Lung (tissue), 12 donors: ENCODE data around the gene ATP13A2. TPM values are rescaled to one million over a fixed set of nuclear protein-coding genes. Genes with fewer than 3 reads are reported as not detected.

Source experiments
- ATAC-seq: fragments of 200-7000 bp; cut with Tn5 transposase; one replicate; pipeline ENCODE4 v1.9.1; 2020; ENCODE audit warnings: moderate number of reproducible peaks; ENCODE audit not compliant: insufficient read depth, low FRiP score
- DNase-seq, 3 donors: peaks; one replicate each; pipeline ENCODE4 v3.0.0-alpha.2; 2013 to 2017
- H3K27ac ChIP-seq, 2 donors: one replicate each; pipeline ENCODE4 v1.5.1; 2013; ENCODE audit warnings: mild to moderate bottlenecking in 2 of 2, moderate library complexity in 2 of 2, control low read depth in 1 of 2, inconsistent platforms in 1 of 2, low read depth in 1 of 2, low read length in 1 of 2
- H3K27me3 ChIP-seq, 3 donors: one replicate each; pipeline ENCODE4 v1.5.1; 2013; ENCODE audit warnings: low read length in 2 of 3; ENCODE audit not compliant: control insufficient read depth in 3 of 3, insufficient read depth in 3 of 3
- H3K36me3 ChIP-seq, 4 donors: one replicate each; pipeline ENCODE4 v1.5.1; 2013; ENCODE audit warnings: low read length in 4 of 4, mild to moderate bottlenecking in 1 of 4, moderate library complexity in 1 of 4; ENCODE audit not compliant: control insufficient read depth in 4 of 4, insufficient read depth in 4 of 4
- H3K4me1 ChIP-seq, 5 donors: one replicate each; pipeline ENCODE4 v1.5.1; 2013; ENCODE audit warnings: low read length in 5 of 5, mild to moderate bottlenecking in 2 of 5, moderate library complexity in 1 of 5; ENCODE audit not compliant: control insufficient read depth in 5 of 5, insufficient read depth in 5 of 5
- H3K4me3 ChIP-seq: one replicate; pipeline ENCODE4 v1.5.1; 2013; ENCODE audit warnings: mild to moderate bottlenecking, control low read depth, moderate library complexity
- H3K9ac ChIP-seq, 2 donors: one replicate each; pipeline ENCODE4 v1.5.1; 2013; ENCODE audit warnings: low read length in 2 of 2, control low read depth in 1 of 2; ENCODE audit not compliant: insufficient read depth in 1 of 2
- H3K9me3 ChIP-seq, 4 donors: one replicate each; pipeline ENCODE4 v1.5.1; 2013; ENCODE audit warnings: low read length in 3 of 4, mild to moderate bottlenecking in 1 of 4, moderate library complexity in 1 of 4; ENCODE audit not compliant: control insufficient read depth in 4 of 4, insufficient read depth in 3 of 4
- CTCF ChIP-seq: IDR thresholded peaks from 2 replicates; pipeline ENCODE4 v1.5.1; 2012; ENCODE audit warnings: mild to moderate bottlenecking; ENCODE audit errors: control extremely low read depth, extremely low read depth
- WGBS, 2 donors: extraction: QIAGEN DNeasy Blood & Tissue Kit; methylation state at CpG; one replicate each; pipeline ENCODE4 v1.1.7; 2013; 5-methylcytosine and 5-hydroxymethylcytosine counted together
- polyA plus RNA-seq, 2 donors: library from polyadenylated mRNA; stranded (reverse); fragments of 200-250 nt; gene quantifications; one replicate each; pipeline ENCODE4 v1.2.1, GENCODE V29; 2013
- total RNA-seq, 2 donors: library from RNA; depleted of rRNA in 1 of 2; stranded (reverse); fragments of >200 nt in 1 of 2; gene quantifications; one replicate each; pipeline ENCODE4 v1.2.1, GENCODE V29; 2014 to 2021
- donor health status: control.
- donor health status: control.
- donor health status: Bipolar disorder and iron deficiency.
- donor health status: healthy.
- donor health status: DM: yes; HTN: yes; CAD: no.

Gene ATP13A2
- total and polyA plus RNA-seq, 4 donors: 20.2 to 50.6 (median 33.3) TPM

DNA sequence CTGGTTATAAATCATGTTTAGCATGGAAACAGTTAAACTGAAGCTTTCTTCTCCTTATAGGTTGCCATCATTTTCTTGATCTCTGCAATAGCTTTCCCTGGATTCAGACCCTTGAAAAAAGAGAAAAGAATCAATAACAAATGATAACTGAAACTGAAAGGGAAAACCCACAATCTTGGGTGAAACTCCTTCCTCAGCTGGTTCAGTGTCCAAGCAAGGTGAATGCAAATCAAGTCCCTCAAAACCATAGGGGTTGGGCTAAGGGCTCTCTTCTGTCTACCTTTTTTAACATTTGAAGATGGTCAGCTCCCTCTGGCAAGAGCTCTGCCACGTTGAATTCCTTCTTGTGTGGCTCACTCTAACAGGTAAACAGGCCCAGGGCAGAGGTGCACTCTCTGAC, 7.1 kb upstream of the ATP13A2 start:
- H3K27ac ChIP-seq: no peak overlapping the region
- H3K4me3 ChIP-seq: no peak overlapping the region
- H3K9me3 ChIP-seq: no peaks in the 10 kb centered on the region
- no peak for TF ChIP-seq CTCF
- no peaks in the 10 kb centered on the region for H3K4me1 ChIP-seq
- WGBS, 2 donors: 36 to 76% methylated on average over 1 of the region's 1 CpG
- ATAC-seq (no peak), DNase-seq (no peak)
- H3K9ac ChIP-seq: no peak overlapping the region
- no peaks in the 10 kb centered on the region for H3K27me3 ChIP-seq
- peaks cover 27 to 45% (median 34%) of the 10 kb centered on the region in 4 donors for H3K36me3 ChIP-seq

- Histone ChIP-seq H3K4me1 (no peaks in the 10 kb centered on the region), H3K4me3 (no peak overlapping the region), H3K36me3 (peaks cover 19 to 33% (median 24%) of the 10 kb centered on the region in 4 donors), H3K9me3 (no peaks in the 10 kb centered on the region), H3K9ac (no peak overlapping the region), H3K27ac (no peak overlapping the region), H3K27me3 (no peaks in the 10 kb centered on the region)
- no peak for TF ChIP-seq CTCF
- ATAC-seq (no peak), DNase-seq (no peak)
- WGBS, 2 donors: 94 to 96% methylated on average over 7 of the region's 7 CpGs
These were observed 5.7 kb upstream of the ATP13A2 start for GRCh38 chr1:17017435-17017834.

- ATAC-seq (no peak), DNase-seq (no peak)
- Histone ChIP-seq H3K9ac (no peak overlapping the region), H3K36me3 (peaks cover 12 to 23% (median 16%) of the 10 kb centered on the region in 4 donors), H3K27ac (no peak overlapping the region), H3K4me1 (peaks cover 0 to 3% (median 0%) of the 10 kb centered on the region in 5 donors), H3K9me3 (no peaks in the 10 kb centered on the region), H3K4me3 (no peak overlapping the region), H3K27me3 (no peaks in the 10 kb centered on the region)
- no peak for TF ChIP-seq CTCF
- 82 to 89% methylated on average over 5 of the region's 5 CpGs for WGBS, 2 donors
These were observed 4.6 kb upstream of the ATP13A2 start for GRCh38 chr1:17016317-17016661.
